Measurements from ENCODE around the gene MYPN. TPM values are rescaled to one million over a fixed set of nuclear protein-coding genes. Genes with fewer than 3 reads are reported as not detected.
A peak's percentile ranks its signal among the peaks of the same experiment; 100 is the strongest.
"Not testable (repeated sequence)": the region's sequence is repeated elsewhere in the genome, so short reads cannot be mapped to it uniquely, and the experiment has no call there.

Gene MYPN
- total RNA-seq, 1 donor from 2014 or later, result not detected

- DNase-seq (ENCODE audit: low read depth in 2 of 2), result no peak
Measured at GRCh38 chr10:68132391-68132790, 23.1 kb downstream of the MYPN start.

- peak; percentile 85 to 90 for DNase-seq (ENCODE audit: low read depth in 2 of 2)
Measured at GRCh38 chr10:68133523-68133922, 24.2 kb downstream of the MYPN start.

DNA sequence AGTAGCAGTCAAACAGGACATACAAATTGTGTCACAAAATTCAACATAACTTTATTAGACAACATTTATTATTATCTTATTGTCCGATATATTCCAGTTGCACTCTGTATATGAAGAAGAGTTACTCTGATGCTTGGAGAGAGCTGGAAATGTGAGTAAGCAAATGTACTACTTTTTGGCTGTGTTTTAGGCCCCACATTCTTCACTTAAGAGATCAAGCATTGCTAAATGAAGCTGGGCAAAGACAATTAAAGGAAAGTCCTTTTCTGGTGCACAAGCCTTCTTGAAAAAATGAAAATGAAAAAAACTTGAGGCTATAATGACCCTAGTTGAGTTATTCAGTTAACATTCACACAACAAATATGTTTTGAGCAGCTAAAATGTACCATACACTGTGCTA is 26.1 kb downstream of the MYPN start:
- DNase-seq (ENCODE audit: low read depth in 2 of 2), result peak in 1 of 2 donors; percentile 19

GRCh38 chr10:68135922-68136792 is 26.9 kb downstream of the MYPN start:
- DNase-seq (ENCODE audit: low read depth in 2 of 2), result peak; percentile 56 to 76

- DNase-seq (ENCODE audit: low read depth in 2 of 2), result no peak
Measured at GRCh38 chr10:68137171-68137570, 27.9 kb downstream of the MYPN start.

- no peak for DNase-seq (ENCODE audit: low read depth in 2 of 2)
Measured at GRCh38 chr10:68138526-68138925, 29.2 kb downstream of the MYPN start.

GRCh38 chr10:68139448-68140272 is 30.4 kb downstream of the MYPN start:
- DNase-seq (ENCODE audit: low read depth in 2 of 2), result no peak

- peak in 1 of 2 donors; percentile 87 for DNase-seq (ENCODE audit: low read depth in 2 of 2)
Measured at GRCh38 chr10:68142761-68143160, 33.5 kb downstream of the MYPN start.

- DNase-seq (ENCODE audit: low read depth in 2 of 2), result no peak
Measured at GRCh38 chr10:68144709-68145108, 35.4 kb downstream of the MYPN start.

- no peak for DNase-seq (ENCODE audit: low read depth in 2 of 2)
Measured at GRCh38 chr10:68145705-68146104, 36.4 kb downstream of the MYPN start.

DNA sequence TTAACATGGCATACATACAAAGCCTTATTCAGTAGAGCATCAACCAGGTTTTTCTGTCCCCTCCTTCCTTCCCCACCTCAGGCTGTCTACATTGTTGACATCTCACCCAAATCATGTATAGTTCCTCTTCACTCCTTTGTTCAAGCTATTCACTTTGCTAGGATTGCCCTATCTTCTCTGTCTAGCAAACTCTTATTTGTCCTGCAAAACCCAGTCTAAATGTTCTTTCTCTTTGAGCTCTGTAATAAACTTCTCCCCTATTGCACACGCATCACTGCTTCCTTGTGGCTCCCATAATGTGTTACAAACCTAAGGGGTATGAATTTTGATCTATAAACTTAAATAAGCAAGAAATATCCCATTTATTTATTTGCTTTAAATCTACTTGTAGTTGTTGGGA is 36.8 kb downstream of the MYPN start:
- DNase-seq (ENCODE audit: low read depth in 2 of 2), result no peak

GRCh38 chr10:68151453-68151852 is 42.2 kb downstream of the MYPN start:
- DNase-seq (ENCODE audit: low read depth in 2 of 2), result no peak

GRCh38 chr10:68153473-68154210 is 44.4 kb downstream of the MYPN start:
- peak; percentile 85 to 96 for DNase-seq (ENCODE audit: low read depth in 2 of 2)

- peak; percentile 5 to 61 for DNase-seq (ENCODE audit: low read depth in 2 of 2)
Measured at GRCh38 chr10:68154211-68154497, 44.9 kb downstream of the MYPN start.

DNA sequence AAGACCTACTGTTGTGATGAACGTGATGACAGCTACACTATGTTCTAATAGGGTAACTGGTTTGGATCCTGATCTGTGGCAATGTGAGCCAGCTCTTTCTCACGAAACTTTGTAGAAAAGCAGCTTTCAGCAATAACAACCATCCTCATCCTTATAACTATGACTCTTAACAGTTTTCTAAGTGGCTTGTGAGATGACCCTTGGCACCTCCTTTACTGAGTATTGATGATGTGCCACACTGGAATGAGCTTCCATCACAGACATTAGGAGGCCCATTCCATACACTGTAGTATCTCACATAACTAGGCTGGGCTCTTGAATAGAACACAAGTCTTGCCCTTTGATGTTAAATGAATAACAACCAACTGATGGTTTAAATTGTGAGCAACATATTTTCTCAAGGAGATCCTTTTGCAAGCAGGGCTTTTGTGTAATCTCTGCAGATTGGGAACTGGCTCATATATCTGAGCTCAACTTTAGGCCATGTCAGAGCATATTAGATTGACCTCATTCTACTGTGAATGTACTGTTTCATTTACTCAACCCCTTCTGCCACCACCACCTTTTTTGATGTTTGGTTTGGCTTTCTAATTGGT is 46.4 kb downstream of the MYPN start:
- DNase-seq (ENCODE audit: low read depth in 2 of 2), result no peak

GRCh38 chr10:68156373-68157185 is 47.3 kb downstream of the MYPN start:
- DNase-seq (ENCODE audit: low read depth in 2 of 2), result peak; percentile 79 to 83

DNA sequence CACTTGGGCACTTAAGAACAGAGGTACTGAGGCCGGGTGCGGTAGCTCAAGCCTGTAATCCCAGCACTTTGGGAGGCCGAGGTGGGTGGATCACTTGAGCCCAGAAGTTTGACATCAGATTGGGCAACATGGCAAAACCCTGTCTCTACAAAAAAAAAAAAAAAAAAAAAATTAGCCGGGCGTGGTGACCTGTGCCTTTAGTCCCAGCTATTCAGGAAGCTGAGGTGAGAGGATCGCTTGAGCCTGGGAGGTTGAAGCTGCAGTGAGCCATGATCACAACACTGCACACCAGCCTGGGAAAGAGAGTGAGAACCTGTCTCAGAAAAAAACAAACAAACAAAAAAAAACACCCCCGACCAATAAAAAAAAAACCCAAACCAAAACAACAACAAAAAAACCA is 48.2 kb downstream of the MYPN start:
- DNase-seq (ENCODE audit: low read depth in 2 of 2), result not testable (repeated sequence)

DNA sequence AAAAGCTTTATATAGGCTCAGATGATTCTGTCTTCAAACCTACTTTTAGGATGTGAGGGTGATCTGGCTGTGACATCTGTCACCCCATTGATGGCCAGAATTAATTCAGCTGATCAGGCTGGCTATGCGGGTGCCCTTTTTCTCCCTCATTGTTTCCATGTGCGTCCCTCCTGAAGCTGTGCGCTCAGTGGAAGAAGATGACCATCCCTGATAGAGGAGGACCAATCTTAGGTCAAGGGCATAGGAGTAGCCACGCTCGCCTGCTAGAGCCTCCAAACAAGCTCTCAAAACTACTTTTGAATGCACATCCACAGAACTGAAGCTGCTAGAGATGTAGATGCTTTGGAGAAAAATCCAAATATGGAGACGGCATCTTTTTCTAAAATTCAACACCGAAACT is 48.7 kb downstream of the MYPN start:
- DNase-seq (ENCODE audit: low read depth in 2 of 2), result no peak

- DNase-seq (ENCODE audit: low read depth in 2 of 2), result no peak
Measured at GRCh38 chr10:68163735-68164134, 54.4 kb downstream of the MYPN start.

DNA sequence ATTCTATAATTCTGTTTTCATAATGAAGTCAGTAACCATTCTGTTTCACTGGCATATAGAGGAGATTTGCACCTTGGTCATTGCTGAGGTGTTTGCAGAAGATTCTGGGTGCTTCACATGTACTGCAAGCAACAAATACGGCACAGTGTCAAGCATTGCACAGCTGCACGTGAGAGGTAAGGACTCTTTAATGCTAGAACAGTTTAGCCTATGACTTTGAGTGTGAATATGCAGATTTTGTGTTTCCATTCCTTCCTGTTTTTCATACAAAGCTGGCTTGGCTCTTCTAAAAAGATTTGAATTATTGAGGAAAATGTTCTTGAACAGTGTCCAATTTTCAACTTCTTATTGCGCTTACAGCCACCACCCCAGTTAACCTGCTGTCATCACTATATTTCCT is 56.4 kb downstream of the MYPN start:
- peak in 1 of 2 donors; percentile 5 for DNase-seq (ENCODE audit: low read depth in 2 of 2)

Data from lung microvascular endothelial cell (primary cell).